ENCODE results near the gene HEMK1.

Gene HEMK1

DNA sequence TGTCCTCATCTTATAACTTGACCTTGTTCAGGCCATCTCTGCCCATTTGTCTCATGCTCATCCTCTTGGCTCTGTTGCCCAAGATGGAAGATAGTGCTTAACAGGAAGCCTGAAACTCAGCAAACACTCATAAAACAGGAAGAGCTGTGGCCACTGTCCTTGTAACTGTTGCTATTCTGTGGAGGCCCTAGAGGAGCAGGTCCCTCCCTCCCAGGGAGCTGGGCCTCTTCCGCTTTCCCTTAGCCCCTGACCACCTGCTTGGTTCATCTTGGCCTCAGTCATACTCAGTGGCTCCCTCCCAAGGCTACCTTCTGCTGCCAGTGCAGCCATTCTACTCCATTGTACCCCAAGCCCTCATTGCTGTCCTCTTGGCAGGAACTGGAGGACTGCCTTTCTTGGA is 51.1 kb downstream of the HEMK1 start:
- DNase-seq: no peak

DNA sequence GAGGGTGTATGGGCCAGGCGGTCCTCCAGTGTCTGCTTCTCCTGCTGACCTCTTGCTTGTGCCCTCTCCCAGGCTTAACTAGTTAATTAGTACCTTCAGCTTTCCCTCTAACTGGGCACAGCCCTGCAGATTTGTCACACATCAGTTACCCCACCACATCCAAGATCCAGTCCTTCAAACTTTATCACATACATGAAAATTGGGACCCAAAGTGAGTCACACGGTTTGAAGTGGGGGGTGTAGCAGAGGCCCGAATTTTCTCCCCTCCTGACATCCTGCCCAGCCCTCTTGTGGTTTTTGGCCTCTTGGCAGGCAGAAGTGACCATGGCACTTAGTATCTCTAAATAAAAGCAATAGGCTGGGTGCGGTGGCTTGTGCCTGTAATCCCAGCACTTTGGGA is 51.5 kb downstream of the HEMK1 start:
- no peaks in the 10 kb centered on the region for H3K9me3 Mint-ChIP-seq
- no peaks in the 10 kb centered on the region for H3K27me3 Mint-ChIP-seq
- H3K4me3 Mint-ChIP-seq: peak overlapping the region; percentile 92
- peaks cover 85% of the 10 kb centered on the region for H3K36me3 Mint-ChIP-seq (ENCODE audit: low read depth)
- peak overlapping the region; percentile 92 for H3K27ac Mint-ChIP-seq
- H3K4me1 Mint-ChIP-seq (ENCODE audit: low read depth): peaks cover 78% of the 10 kb centered on the region
- DNase-seq: no peak

More for the DNA sequence above, 51.1 kb downstream of the HEMK1 start:
- Mint-ChIP-seq H3K9me3 (no peaks in the 10 kb centered on the region), H3K36me3 (ENCODE audit: low read depth) (peaks cover 85% of the 10 kb centered on the region), H3K27ac (peak overlapping the region; percentile 92), H3K27me3 (no peaks in the 10 kb centered on the region), H3K4me1 (ENCODE audit: low read depth) (peaks cover 78% of the 10 kb centered on the region), H3K4me3 (peak overlapping the region; percentile 92)

DNA sequence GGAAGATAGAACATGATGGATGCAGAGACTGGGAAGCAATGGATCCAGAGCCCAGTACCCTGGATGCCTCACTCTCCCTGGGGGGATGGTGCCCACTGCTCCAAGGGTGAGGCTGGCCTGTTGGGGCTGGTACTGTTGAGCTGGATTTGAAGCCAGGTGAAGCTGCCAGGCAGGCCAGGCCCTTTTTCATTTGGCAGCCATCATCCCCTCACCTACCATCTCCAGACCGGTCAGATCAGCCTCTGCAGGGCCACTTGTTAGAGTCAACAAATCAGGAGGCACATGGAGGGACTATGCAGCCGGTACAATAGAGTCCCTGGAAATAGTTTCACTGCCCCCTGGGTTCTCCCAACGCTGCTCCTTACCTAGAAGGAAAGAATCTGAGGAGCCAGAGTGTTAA is 53.6 kb downstream of the HEMK1 start:
- H3K27ac Mint-ChIP-seq: peak overlapping the region; percentile 96
- H3K27me3 Mint-ChIP-seq: no peaks in the 10 kb centered on the region
- H3K4me1 Mint-ChIP-seq (ENCODE audit: low read depth): peaks cover 91% of the 10 kb centered on the region
- DNase-seq: no peak
- H3K4me3 Mint-ChIP-seq: peak overlapping the region; percentile 74
- H3K36me3 Mint-ChIP-seq (ENCODE audit: low read depth): peaks cover 97% of the 10 kb centered on the region
- no peaks in the 10 kb centered on the region for H3K9me3 Mint-ChIP-seq

DNA sequence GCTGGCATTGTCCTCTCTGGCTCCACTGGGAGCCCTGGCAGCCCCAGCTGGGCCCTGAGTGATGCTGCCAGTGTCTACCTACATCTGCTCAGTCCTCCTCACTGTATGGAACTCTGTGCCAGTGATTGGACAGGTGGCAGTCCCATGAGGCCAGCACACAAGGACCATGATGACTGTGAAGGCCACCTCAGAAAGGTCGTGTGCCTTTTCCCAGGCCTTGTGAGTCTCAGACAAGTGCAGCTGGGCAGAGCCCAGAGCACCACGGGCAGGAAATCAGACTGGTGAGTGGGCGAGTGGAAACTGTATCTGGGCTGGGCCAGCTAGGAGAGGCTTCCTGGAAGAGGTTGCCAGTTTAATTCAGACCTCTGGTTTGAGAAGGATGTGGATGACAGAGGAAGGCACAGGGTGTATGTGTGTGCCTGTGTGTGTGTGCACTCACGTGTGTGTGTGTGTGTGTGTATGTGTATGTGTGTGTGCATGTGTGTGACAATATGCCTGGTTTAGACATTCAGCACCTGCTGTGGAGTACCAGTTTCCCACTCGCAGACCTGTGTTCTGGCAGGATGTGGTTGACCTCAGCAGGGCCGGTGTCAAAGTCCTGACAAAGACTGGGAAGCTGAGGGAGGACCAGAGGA is 54.6 kb downstream of the HEMK1 start:
- peak overlapping the region; percentile 96 for H3K27ac Mint-ChIP-seq
- H3K9me3 Mint-ChIP-seq: no peaks in the 10 kb centered on the region
- H3K36me3 Mint-ChIP-seq (ENCODE audit: low read depth): peaks cover 97% of the 10 kb centered on the region
- peaks cover 96% of the 10 kb centered on the region for H3K4me1 Mint-ChIP-seq (ENCODE audit: low read depth)
- DNase-seq: peak; percentile 71
- H3K27me3 Mint-ChIP-seq: no peaks in the 10 kb centered on the region
- H3K4me3 Mint-ChIP-seq: peak overlapping the region; percentile 74

DNA sequence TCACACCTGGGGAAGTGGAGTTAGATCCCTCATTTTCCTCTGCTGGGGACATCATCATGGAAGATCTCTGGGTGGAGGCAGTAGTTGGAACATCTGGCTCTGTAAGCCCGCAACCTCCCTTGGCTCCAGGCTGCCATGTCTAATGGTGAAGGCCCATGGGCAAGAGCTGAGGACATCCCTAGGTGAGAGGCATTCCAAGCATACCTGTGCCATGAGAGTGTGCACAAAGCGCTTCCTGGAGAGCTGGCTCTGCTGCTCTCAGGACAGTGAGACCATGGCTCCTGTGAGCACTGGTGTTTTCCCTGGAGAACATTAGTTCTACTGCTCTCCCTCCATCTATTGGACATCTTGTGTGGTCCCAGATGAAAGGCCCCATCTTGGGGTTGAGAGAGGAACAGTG is 55.3 kb downstream of the HEMK1 start:
- Mint-ChIP-seq H3K27me3 (no peaks in the 10 kb centered on the region), H3K9me3 (no peaks in the 10 kb centered on the region), H3K36me3 (ENCODE audit: low read depth) (peaks cover 97% of the 10 kb centered on the region), H3K4me3 (peak overlapping the region; percentile 74), H3K4me1 (ENCODE audit: low read depth) (peaks cover 96% of the 10 kb centered on the region), H3K27ac (peak overlapping the region; percentile 96)
- DNase-seq: no peak

DNA sequence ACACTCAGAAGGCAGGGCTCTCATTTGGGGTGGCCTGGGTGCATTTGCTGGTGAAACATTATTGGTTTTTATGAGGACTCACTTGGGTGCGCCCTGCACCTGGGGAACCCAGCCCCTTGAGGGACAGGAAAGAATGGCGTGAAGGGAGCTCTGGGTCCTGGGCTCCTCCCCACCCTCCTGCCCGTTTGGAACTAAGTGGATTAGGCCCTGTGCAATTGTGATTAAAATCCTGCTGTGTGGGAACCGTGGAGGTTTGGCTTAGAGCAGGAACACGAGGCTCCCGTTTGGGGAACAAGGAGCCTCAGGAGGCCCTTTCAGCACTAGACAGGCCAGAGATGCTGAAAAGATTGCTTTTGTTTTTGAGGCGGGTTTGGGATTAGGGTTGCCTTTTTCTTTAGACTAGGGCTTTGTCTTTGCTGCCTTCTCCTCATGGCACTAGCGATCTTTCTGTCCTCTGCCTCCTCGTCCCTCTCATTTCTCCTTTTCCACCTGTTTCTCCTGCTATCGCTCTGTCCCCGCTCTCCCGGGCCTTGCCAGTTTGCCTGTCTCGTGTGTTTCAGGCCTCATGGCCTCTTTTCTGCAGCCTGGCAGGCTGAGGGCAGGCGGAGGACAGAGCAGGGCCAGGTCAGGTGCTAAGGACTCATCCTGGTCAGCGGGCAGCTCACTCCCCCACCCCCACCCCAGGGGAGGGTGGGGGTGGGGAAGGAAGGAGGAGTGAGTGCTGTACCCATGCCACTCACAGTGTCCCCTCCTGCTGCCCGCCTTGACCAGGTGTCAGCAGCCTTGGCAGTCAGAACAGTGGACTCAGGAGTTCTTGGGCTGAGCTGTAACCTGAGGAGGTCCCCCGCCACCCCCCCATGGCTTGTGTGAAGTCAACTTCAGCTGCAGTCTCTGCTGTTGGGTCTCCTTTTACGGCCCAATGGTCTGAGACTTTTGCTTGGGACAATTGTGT is 56.2 kb downstream of the HEMK1 start:
- peaks cover 96% of the 10 kb centered on the region for H3K4me1 Mint-ChIP-seq (ENCODE audit: low read depth)
- DNase-seq: no peak
- no peaks in the 10 kb centered on the region for H3K27me3 Mint-ChIP-seq
- no peaks in the 10 kb centered on the region for H3K9me3 Mint-ChIP-seq
- H3K27ac Mint-ChIP-seq: peak overlapping the region; percentile 96
- peak overlapping the region; percentile 74 for H3K4me3 Mint-ChIP-seq
- H3K36me3 Mint-ChIP-seq (ENCODE audit: low read depth): peaks cover 97% of the 10 kb centered on the region

DNA sequence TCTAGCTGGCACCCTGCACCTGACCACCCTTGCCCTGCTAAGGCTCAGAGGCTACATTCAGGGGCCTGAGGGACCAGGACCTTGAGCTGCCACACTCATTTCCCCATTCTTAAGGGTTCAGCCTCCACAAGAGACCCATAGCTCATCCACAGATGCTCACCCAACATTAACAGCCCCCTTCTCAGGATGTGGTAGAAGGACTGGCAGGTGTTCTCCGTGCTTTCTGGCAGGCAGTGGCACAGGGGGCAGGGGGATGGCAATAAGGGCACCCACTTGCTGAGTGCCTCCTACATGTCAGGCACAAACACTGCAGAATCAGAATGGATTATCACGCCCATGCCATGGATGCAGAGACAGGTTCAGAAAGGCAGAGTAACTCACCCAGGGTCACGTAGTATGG is 57.1 kb downstream of the HEMK1 start:
- H3K36me3 Mint-ChIP-seq (ENCODE audit: low read depth): peaks cover 98% of the 10 kb centered on the region

DNA sequence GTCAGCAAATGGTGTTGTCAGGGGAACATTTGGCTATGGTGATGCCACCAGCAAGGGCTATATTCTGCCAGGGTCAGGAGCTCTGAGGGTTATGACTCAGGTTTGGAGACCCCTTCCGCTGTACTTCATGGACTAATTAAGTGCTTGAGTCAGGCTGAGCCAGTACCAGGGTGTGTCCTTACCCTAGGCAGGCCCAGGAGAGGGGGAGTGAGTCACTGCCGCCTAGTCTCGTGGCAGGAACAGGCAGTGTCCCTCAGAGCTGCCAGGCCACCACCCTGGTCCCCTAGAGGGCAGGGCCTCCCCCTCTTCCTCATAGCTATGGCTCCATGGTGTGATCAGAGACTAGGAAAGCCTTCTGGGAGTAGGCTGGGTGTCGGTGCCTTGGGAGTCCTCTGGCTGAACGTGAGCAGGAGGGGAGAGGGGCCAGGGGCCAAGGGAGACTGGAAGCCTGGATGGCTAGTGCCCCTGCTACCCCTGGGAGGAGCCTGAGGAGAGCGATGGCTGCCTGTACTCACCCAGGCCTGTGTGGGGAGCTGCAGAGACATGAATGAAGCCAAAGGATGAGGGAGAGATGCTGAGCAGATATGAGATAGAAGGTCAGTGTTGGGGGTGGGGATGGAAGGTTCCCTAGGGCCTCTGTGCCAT is 58.2 kb downstream of the HEMK1 start:
- H3K27ac Mint-ChIP-seq: peak overlapping the region; percentile 80
- peaks cover 99% of the 10 kb centered on the region for H3K36me3 Mint-ChIP-seq (ENCODE audit: low read depth)

More for the DNA sequence above, 57.1 kb downstream of the HEMK1 start:
- Mint-ChIP-seq H3K27me3 (no peaks in the 10 kb centered on the region), H3K4me3 (no peak overlapping the region), H3K4me1 (ENCODE audit: low read depth) (peaks cover 98% of the 10 kb centered on the region), H3K9me3 (no peaks in the 10 kb centered on the region), H3K27ac (peak overlapping the region; percentile 80)
- no peak for DNase-seq

DNA sequence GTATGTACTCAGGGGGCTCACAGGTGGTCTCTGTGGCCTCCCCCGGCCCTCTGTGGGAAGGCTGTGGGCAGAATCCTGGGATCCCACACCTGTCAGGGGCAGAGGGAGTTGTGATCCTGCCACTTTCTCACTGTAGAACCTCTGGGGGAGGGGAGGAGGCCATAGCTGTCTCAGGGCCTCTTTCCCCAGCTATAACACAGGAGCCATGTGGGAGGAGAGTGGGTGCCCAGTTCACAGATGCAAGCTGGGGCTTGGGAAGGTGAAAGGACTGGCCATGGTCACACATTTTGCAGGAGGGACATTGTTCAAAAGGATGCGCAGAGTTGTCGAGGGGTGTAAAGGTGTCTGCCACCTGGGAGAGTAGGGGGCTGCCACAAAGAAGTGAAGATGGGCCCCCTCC is 59.3 kb downstream of the HEMK1 start:
- DNase-seq: no peak
- no peaks in the 10 kb centered on the region for H3K27me3 Mint-ChIP-seq
- peaks cover 99% of the 10 kb centered on the region for H3K36me3 Mint-ChIP-seq (ENCODE audit: low read depth)
- H3K27ac Mint-ChIP-seq: peak overlapping the region; percentile 80
- no peak overlapping the region for H3K4me3 Mint-ChIP-seq
- H3K9me3 Mint-ChIP-seq: no peaks in the 10 kb centered on the region
- peaks cover 100% of the 10 kb centered on the region for H3K4me1 Mint-ChIP-seq (ENCODE audit: low read depth)

More for the DNA sequence above, 58.2 kb downstream of the HEMK1 start:
- Mint-ChIP-seq H3K9me3 (no peaks in the 10 kb centered on the region), H3K27me3 (no peaks in the 10 kb centered on the region), H3K4me3 (peak overlapping the region; percentile 21), H3K4me1 (ENCODE audit: low read depth) (peaks cover 100% of the 10 kb centered on the region)
- DNase-seq: peak; percentile 37

DNA sequence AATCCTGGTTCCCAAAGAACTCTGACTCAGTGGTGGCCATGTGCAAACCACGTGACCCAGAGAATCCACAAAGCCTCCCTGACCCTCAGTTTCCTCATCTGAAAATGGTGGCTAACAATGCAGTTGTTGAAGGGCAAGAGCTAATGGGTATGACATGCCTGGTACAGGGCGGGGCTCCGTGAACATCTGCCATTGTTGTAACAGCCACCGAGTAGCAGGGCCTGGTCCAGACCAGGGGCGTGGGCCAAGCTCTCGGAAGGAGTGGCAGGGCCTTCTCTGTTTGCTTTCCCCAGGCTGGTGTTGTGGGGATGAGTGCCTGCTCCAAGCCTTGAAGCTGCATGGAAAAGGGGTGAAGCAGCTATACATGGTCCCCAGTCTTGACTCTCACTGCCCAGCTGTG is 61.1 kb downstream of the HEMK1 start:
- DNase-seq: no peak
- Mint-ChIP-seq H3K9me3 (no peaks in the 10 kb centered on the region), H3K4me1 (ENCODE audit: low read depth) (peaks cover 95% of the 10 kb centered on the region), H3K36me3 (ENCODE audit: low read depth) (peaks cover 93% of the 10 kb centered on the region), H3K4me3 (no peak overlapping the region), H3K27ac (peak overlapping the region; percentile 91), H3K27me3 (no peaks in the 10 kb centered on the region)

DNA sequence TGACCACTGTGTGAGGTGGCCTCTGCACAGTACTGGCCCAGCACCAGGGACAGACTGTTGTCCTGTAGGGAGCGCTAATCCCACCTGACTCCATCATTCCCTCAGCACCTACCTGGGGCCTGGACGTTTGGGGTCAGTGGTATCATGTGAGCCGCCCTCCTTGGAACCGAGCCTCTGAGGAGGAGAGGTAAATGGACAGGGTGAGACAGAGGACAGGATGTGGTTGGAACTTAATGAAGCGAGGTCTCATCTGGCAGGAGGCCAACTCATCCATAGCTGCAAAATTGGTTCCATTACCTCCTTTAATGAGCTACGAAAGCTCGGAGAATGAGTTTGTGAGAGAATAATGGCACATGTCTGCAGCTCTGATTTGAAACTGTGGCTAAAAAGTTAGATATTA is 61.6 kb downstream of the HEMK1 start:
- Mint-ChIP-seq H3K36me3 (ENCODE audit: low read depth) (peaks cover 91% of the 10 kb centered on the region), H3K9me3 (no peaks in the 10 kb centered on the region), H3K4me1 (ENCODE audit: low read depth) (peaks cover 91% of the 10 kb centered on the region), H3K27me3 (no peaks in the 10 kb centered on the region), H3K4me3 (no peak overlapping the region), H3K27ac (peak overlapping the region; percentile 91)
- DNase-seq: no peak

DNA sequence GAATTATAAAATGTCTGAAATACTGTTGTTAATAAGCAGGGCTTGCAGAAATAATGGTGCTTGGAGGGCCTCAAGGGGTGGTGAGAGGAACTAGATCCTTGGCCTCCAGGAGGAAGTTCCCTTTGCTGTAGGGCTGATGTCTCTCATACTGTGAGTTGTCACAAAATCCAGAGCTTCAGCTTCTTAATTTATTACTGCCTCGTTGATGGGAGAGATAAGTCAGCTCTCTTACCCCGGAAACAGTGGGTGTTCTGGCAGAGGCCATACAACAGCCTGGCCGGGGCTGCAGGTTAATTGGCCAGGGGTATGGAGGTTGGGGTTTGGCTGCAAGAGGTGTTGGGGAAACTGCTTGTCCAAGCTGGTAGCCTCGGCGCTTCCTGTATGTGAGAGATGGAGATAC is 63.1 kb downstream of the HEMK1 start:
- peak overlapping the region; percentile 91 for H3K27ac Mint-ChIP-seq
- H3K4me3 Mint-ChIP-seq: peak overlapping the region; percentile 46
- peaks cover 88% of the 10 kb centered on the region for H3K36me3 Mint-ChIP-seq (ENCODE audit: low read depth)

DNA sequence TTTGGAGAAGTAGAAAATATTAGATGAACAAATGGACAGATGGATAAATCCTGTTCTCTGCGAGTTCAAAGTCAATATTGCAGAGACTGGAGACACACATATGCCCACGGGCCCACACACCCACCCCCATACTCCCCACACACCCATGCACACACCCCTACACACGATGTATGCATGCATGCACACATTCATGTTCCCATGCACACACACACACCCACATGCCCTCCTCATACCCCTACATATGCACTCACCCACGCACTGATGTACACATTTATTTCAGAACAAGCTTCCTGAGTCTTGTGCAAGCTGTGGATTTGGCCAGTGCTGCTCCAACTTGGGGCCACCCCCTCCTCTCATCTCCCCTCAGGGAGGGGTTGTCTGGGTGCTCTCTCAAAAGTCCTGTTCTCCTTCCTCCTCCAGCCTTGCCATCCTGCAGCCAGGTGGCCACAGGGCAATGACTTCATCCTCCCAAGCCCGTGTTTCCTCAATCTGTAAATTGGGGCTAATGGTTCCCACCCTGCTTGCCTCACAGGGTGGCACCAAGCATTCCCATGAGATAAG is 64.0 kb downstream of the HEMK1 start:
- Mint-ChIP-seq H3K27ac (peak overlapping the region; percentile 91), H3K4me3 (no peak overlapping the region), H3K9me3 (no peaks in the 10 kb centered on the region), H3K27me3 (no peaks in the 10 kb centered on the region), H3K36me3 (ENCODE audit: low read depth) (peaks cover 88% of the 10 kb centered on the region), H3K4me1 (ENCODE audit: low read depth) (peaks cover 91% of the 10 kb centered on the region)
- DNase-seq: no peak

More for the DNA sequence above, 63.1 kb downstream of the HEMK1 start:
- Mint-ChIP-seq H3K27me3 (no peaks in the 10 kb centered on the region), H3K4me1 (ENCODE audit: low read depth) (peaks cover 91% of the 10 kb centered on the region), H3K9me3 (no peaks in the 10 kb centered on the region)
- DNase-seq: no peak

DNA sequence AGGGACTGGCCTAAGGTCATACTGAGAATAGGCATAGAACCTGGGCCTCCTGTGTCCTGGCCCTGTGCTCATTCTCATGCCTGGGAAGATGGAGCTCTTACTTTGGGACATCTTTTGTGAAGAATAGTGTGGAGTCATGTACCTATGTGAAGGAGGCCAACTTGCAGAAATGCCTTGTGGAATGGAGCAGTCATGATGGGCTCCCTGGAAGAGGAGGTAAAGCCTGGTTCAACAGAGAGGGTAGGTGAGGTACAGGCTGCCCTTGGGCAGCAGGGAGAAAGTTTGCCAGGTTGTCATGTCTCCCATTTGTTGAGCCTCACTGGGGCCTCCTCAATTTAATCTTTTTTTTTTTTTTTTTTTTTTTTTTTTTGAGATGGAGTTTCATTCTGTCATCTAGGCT is 65.7 kb downstream of the HEMK1 start:
- H3K27ac Mint-ChIP-seq: peak overlapping the region; percentile 72
- H3K4me3 Mint-ChIP-seq: no peak overlapping the region
- H3K4me1 Mint-ChIP-seq (ENCODE audit: low read depth): peaks cover 87% of the 10 kb centered on the region
- no peaks in the 10 kb centered on the region for H3K9me3 Mint-ChIP-seq
- DNase-seq: no peak
- H3K27me3 Mint-ChIP-seq: no peaks in the 10 kb centered on the region
- H3K36me3 Mint-ChIP-seq (ENCODE audit: low read depth): peaks cover 88% of the 10 kb centered on the region

Data from activated T-cell treated with anti-CD3 and anti-CD28 coated beads, Interleukin-2, amount 50 U/mL, for 24 hours (primary cell).